HG03565 (cell line): ENCODE data around the gene PER3.
"Not testable (repeated sequence)": the region's sequence is repeated elsewhere in the genome, so short reads cannot be mapped to it uniquely, and the experiment has no call there.

Experiments
- ATAC-seq: cut with Tn5 transposase; IDR thresholded peaks from one replicate; pipeline ENCODE4 v1.9.1; 2021; ENCODE audit warnings: mild to moderate bottlenecking, moderate library complexity; ENCODE audit not compliant: unreplicated experiment

Gene PER3

DNA sequence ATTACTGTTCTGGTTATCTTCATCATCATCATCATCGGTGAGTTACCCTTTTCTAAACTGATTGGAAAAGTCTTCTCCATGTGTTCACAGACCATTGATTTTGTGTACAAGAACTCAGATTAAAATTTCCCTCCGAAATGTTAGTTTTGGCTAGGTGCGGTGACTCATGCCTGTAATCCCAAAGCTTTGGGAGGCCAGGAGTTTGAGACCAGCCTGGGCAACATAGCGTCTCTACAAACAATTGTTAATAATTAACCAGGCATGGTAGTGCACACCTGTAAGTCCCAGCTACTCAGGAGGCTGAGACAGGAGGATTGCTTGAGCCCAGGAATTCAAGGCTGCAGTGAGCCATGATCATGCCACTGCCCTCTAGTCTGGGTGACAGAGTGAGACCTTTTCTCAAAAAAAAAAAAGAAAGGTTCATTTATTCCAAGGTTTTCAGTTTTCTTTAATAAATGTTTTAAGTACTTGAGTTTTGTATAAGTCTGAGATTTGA, 5.9 kb upstream of the PER3 start:
- ATAC-seq, result no peak

DNA sequence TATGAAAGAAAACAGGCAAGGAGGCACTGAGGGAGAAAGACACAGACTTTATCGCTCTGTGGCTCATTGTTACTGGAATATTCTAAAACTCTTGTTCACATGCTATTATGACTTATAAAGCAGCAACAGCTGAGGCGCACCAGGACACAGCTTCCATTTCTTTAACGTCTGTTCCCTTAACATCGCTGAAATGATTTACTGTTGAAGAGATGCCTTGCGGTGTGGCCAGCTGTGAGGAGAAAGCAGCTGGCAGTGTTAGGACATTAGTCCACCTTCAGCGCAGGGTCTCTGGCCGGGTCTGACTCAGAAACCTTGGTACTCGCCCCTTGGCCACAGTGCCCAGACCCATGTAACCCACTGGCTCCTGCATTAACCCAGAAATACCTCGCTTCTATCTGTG, 3.1 kb upstream of the PER3 start:
- ATAC-seq, result no peak

GRCh38 chr1:7781501-7781900, 2.6 kb upstream of the PER3 start:
- ATAC-seq, result no peak

GRCh38 chr1:7781923-7782495, 2.1 kb upstream of the PER3 start:
- ATAC-seq, result no peak

DNA sequence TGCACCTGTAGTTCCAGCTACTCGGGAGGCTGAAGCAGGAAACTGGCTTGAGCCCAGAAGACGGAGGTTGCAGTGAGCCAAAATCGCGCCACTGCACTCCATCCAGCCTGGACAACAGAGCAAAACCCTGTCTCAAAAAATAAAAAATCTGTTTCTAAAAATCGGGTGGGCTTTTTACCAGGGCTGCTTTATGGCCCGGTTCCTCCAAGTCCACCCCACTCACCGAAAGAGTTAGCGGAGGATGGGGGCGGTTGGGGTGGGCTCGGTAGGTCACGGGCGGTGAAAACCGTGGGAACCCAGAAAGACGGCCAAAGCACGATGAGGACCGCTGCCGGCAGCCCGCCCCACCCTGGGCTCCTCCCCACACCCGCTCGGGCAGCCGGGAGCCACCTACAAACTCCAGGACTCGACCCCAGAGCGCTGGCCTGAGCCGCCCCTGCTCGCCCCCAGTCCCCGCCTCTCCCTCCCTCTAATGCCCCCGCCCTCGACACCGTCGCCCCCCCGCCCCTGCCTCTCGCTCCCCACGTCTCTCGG, 846 bp upstream of the PER3 start:
- ATAC-seq, result no peak

GRCh38 chr1:7784492-7785071, 491 bp downstream of the PER3 start:
- no peak for ATAC-seq

DNA sequence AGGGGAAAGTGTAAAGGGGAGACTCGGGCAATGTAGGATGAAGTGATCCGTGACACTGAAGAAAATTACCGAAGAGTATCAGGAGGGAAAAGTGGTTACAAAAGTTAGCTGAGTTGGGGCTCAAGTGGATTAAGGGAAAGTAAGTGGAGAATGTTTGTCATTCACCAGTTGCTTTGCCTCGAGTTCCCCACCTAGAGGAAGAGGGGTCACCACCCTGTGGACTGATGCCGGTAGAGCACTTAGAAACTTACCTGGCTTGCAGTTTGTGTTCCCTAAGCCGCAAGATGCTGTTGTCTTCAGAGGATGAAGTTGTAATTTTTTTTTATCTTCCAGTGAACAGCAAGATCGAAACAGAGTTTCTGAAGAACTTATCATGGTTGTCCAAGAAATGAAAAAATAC, 1.0 kb downstream of the PER3 start:
- no peak for ATAC-seq

- ATAC-seq, result no peak
These were observed 2.7 kb downstream of the PER3 start for GRCh38 chr1:7786795-7787194.

DNA sequence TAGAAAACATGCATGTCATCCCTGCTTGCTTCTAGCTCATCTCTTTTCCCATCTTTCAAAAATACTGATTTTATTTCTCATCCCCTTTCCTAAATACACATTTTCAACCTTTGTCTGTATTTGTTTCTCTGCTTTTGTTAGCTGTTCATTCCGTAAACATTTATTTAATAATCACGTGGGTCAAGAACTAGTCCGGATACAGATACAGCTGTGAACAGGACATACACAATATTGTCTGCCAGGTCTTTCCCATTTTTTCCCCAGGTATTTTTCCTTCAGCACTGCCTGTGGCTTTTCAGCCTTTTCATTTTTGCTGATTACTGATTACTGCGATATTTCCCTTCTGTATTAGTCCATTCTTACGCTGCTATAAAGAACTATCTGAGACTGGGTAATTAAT, 5.7 kb downstream of the PER3 start:
- no peak for ATAC-seq

- ATAC-seq, result not testable (repeated sequence)
These were observed 6.9 kb downstream of the PER3 start for GRCh38 chr1:7791027-7791426.

DNA sequence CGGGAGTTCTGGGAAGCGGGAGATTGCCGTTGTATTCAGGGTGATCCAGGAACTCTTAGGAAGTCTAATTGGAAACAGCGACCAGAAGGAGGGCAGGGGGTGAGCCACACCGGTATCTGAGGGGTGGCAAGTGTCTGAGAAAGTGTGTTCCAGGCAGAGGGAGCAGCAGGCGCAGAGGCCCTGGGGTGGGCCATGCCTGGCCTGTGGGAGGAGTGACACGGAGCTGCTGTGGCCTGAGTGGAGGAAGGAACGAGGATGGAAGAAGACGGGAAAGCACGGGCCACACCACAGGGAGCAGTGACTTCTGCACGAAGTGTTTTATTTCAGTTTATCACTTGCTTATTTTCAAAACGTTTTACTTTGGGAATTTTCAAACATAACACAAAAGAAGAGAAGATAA, 11.3 kb downstream of the PER3 start:
- ATAC-seq, result no peak

GRCh38 chr1:7805460-7805859, 21.4 kb downstream of the PER3 start:
- ATAC-seq, result no peak

GRCh38 chr1:7808253-7808844, 24.3 kb downstream of the PER3 start:
- ATAC-seq, result no peak

DNA sequence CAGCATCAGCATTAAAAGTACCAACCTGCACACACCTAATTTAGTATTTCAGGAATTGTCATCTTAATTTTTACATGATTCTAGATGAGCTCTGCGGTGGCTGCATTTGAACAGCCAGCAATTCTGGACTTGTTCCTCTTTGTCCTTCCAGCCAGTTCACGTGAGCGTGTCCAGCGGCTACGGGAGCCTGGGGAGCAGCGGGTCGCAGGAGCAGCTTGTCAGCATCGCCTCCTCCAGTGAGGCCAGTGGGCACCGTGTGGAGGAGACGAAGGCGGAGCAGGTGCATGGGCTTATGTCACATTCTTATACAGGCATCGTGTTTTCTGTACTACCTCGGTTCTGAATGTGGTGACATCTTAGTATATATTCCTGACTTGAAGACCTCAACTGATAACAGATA, 25.7 kb downstream of the PER3 start:
- ATAC-seq, result no peak

GRCh38 chr1:7810395-7810794, 26.3 kb downstream of the PER3 start:
- no peak for ATAC-seq

GRCh38 chr1:7811476-7811875, 27.4 kb downstream of the PER3 start:
- ATAC-seq, result no peak

- ATAC-seq, result no peak
These were observed 29.7 kb downstream of the PER3 start for GRCh38 chr1:7813677-7814373.

DNA sequence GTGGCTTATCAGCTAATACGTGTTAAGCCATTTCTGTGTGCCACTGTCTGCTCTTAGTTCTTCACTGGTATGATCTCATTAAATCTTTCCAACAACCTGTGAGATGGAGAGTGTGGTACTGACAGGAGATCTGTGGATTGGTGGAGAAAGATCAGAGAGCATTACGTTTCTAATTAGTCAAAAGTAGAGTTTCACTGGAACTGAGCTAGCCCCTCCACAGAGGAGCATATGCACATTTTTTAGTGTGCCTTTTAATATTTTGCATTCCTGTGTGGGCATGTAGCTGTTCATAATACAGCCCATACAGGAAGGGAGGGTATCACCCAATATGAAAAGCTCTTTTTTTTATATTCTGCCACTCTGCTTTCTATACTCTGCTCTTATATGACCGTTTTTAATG, 37.2 kb downstream of the PER3 start:
- no peak for ATAC-seq

- no peak for ATAC-seq
These were observed 40.6 kb downstream of the PER3 start for GRCh38 chr1:7824701-7825100.

DNA sequence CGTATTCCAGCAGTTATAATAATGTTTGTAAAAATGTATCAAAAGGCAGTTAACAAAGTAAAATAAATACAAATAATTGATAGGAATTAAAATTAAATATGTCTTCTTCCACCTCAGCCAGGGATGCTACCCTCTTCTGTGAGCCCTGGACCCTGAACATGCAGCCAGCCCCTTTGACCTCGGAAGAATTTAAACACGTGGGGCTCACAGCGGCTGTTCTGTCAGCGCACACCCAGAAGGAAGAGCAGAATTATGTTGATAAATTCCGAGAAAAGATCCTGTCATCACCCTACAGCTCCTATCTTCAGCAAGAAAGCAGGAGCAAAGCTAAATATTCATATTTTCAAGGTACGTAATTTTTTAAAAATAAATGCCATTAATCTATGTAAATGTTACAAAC, 42.3 kb downstream of the PER3 start:
- no peak for ATAC-seq

DNA sequence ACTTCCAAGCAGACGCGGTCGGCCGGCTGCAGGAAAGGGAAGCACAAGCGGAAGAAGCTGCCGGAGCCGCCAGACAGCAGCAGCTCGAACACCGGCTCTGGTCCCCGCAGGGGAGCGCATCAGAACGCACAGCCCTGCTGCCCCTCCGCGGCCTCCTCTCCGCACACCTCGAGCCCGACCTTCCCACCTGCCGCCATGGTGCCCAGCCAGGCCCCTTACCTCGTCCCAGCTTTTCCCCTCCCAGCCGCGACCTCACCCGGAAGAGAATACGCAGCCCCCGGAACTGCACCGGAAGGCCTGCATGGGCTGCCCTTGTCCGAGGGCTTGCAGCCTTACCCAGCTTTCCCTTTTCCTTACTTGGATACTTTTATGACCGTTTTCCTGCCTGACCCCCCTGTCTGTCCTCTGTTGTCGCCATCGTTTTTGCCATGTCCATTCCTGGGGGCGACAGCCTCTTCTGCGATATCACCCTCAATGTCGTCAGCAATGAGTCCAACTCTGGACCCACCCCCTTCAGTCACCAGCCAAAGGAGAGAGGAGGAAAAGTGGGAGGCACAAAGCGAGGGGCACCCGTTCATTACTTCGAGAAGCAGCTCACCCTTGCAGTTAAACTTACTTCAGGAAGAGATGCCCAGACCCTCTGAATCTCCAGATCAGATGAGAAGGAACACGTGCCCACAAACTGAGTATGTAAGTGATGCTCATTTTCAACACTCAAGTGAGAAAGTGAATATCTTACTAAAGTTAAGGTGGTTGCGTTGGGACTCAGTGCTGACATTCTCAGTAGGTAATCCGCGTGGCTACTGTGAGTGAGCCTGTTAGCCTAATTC, 43.2 kb downstream of the PER3 start:
- no peak for ATAC-seq
